Fibroblast of peridontal ligament (primary cell): Measurements from ENCODE around the gene PARP4.
A peak's percentile ranks its signal among the peaks of the same experiment; 100 is the strongest.
"Not testable (repeated sequence)": the region's sequence is repeated elsewhere in the genome, so short reads cannot be mapped to it uniquely, and the experiment has no call there.

Source experiments
- DNase-seq: peaks from one replicate; pipeline ENCODE4 v3.0.0-alpha.2; 2010; ENCODE audit errors: extremely low read depth

PARP4 gene

DNA sequence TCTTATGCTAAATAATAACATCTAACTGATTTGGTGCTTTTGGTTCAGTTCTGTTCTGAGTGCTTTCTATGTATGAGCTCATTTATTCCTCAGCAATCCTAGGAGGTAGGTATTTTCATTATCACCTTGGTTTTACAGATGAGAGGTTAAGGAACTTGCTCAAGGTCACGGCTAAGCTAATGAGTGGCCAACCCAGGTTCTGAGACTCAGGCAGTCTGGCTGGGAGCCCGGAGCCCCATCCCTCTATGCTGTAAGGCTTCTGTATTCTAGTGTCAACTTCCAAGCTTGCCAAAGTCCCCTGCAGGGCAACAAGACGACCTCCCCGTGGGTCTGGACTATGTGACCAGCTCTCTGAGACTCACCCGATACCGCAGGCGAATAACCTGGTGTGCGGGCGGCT lies 60.5 kb downstream of the PARP4 start:
- no peak for DNase-seq

DNA sequence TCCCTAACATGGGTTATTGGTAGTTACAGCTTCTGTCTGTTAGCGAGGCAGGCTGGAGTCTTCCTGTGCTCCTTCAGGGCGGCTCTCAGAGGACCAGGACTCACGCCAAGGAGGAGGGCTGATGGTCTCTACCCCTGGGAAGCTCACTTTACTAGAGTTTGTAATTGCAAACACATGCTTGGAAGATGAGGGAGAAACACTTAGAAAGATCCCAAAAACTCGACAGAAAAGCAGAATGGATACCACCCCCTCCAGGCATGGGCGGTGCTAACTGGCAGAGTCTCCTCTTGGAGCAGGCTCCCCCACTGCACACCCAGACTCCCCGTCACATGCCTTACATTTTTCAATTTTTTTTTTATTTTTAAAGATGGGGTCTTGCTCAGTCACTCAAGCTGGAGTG lies 62.0 kb downstream of the PARP4 start:
- peak; percentile 92 for DNase-seq

DNA sequence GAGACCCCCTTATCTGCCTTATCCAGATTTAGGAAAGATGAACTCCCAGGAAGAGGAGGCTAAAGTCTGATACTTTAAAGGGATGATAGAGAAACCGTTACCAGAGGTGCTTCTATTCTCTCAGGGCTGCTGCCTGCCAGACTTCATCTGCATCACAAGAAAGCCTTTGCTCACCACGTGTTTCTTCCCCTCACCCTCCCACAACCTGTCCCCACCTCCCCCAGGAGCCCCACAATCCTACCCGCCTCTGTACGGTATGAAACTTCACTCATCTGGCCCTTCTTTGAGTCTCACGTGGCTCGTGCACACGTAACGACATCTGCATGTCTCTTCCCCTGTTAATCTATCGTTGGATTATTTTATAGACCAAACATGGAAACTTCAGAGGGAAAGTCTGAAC lies 67.7 kb downstream of the PARP4 start:
- DNase-seq = not testable (repeated sequence)

DNA sequence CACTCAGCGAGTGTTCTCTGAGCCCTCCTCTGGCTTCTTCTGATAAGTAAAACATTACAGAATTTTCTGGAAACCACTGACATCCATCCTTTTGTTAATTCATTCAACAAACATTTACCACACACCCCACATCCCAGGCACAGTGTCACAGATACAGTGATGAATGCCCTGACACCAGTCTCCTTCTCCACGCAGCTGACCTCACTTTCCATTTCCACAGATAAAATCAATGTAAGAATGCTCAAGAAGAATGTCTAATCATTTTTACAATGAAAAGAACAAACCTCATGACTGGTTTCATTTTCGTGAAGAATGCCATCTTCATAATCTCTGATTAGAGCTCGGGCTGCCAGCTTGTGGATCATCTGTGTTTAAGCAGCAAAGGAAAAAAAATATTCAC lies 69.2 kb downstream of the PARP4 start:
- DNase-seq = no peak

DNA sequence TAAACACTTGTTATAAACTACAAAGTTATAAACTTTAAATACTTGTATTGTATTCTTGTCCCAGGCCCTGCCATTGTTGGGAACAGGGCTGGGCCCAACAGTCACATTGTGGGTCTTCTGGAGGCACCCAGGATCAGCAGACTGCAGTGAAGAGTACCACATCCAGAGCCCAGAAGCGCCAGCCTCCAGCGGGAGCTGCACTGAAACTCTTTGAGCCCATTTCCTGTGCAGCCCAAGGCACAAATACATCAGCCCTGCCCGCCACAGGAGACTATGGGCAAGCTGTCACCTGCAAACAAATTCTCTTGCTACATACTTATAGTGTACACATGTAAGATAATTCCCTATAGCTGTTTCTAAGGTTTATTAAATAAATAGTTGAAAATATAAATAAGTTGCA lies 86.5 kb downstream of the PARP4 start:
- not testable (repeated sequence) for DNase-seq

DNA sequence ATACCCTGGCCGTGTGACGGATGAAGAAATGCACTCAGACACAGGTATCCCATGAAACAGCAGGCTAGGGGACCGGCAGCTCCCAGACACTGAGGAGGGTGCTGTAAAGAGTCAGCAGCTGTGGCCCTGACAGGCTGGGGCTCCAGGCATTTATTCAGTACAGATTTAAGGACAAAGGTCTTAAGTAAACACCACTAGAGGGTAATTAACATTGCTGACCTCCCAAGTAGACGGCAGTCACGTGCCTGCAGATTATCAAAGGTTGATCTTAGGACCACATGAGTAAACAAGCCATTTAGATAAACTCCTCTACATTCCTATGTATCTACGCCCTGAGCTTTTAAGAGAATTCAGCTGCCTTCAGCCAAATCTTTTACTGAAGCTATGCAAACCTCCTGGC lies 92.9 kb downstream of the PARP4 start:
- DNase-seq = not testable (repeated sequence)

DNA sequence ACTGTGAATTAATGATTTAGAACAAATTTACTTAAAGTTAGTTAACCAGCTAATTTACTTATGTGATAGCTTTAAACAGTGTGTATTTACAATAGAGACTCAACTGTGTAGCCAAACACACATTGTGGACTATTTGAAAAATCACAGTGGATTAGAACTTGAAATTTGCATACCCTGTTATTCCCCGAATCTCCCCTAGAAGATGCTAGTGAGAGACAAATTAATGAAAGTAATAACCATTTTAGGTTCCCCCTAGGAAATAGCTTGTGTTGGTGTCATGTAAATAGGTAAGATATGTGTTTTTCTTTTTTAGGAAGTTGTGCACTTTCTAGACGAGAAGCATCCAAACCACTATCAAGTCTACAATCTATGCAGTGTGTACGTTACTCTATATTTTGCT lies 104.7 kb downstream of the PARP4 start:
- no peak for DNase-seq

DNA sequence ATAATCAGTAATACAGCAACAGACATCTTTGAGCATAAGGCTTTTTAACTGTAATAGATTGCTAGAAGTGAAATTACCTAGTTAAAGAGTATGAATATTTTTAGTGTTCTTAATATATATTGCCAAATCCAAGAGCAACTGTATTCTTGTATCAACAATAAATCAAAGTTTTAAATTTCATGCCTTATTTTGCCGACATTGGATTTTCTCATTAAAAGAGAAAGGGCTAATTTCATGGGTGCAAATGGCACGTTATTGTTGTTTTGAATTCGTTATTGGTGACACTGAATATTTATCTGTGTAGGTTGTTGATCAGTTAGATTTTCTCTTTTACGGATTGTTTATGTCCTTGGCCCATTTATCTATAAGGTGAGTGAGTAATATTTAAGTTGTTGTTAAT lies 106.1 kb downstream of the PARP4 start:
- no peak for DNase-seq

DNA sequence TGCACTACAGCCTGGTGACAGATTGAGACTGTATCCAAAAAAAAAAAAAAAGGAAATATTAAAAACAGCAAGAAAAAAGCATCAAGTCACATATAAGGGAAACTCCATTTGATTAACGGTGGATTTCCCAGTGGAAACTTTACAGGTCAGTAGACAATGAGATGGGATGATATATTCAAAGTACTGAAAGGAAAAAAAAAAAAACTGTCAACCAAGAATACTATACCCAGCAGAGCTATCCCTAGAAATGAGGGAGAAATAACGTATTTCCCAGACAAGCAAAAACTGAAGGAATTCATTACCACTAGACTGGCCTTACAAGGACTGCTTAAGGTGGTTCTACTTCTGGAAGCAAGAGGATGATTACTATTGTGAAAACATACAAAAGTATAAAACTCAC lies 115.8 kb downstream of the PARP4 start:
- DNase-seq = no peak

DNA sequence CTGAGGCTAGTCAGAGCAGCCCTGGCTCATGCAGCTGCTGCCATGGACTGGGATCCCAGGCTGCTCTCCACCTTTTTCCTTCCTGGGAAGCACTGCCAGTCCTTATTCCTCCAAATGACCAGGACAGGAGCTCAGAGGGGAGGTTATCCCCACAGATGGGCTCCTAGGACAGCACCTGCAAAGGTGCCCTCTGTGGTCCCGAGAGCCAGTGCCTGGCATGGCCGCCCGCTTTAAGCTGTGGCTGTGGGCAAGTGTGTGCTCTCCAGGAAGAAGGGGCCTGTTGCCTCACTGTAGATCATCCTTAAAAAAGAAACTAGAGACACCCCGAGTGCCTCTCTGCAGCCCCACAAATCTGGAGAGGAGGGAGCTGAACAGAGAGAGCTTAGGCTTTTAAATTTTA lies 119.6 kb downstream of the PARP4 start:
- DNase-seq = no peak

DNA sequence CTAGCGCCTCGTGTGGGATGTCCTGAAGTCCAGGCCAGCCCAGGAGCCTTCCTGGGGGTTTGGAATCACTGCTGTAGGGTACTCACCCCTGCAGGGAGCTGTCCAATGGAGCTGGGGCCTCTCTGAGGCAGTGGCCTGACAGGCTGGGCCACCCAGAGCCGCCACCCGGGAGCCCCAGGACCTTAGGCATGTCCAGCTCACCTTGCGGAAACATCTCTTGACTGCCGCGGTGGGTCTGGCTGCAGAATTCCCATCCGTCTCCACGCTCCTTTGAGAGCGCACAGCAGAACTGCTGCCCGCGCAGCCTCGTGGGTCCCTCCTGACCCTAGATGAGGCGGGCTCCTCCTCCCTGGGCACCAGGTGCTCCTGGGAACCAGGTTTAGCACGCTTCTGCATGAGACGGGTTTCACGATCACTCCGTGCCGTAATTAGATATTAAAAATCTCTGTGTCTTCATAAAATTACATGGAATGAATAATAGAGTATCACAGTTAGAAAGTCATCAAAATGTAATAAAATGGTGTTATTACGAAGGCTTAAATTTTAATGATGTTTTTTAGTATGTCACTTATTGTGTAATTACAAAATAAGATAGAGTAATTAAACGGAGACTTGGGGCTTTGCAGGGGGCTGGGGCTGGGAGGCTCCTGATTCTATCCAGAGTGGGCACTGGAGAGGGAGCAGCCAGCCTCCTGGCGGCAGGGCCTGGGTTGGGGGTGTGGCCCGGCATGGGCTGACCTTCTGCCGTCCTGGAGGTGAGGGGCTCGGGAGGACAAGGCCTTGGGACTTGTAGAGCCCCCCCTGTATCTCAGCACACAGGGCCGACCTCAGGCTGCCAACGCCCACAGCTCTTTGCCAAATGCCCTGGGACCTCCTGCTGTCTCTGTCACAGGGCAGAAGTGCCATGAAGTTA lies 120.6 kb downstream of the PARP4 start:
- not testable (repeated sequence) for DNase-seq

DNA sequence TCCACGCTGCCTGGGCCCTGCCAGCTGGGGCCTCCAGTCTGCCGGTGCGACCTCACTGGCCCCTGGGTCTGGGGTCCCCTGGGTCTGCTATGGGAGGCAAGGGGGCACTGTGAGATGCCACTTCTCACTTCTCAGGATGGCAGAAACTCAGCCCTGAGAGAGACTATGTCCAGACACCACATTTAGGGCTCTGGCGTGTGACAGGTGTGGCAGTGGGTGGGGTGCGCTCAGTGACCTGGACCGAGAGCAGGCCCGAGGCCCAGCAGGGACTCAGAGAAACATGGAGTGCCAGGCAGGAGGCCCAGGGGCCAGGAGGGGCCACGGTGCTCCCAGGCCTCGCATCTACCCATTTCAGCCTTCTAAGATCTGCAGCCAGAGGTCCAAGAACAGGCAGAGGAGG lies 121.8 kb downstream of the PARP4 start:
- not testable (repeated sequence) for DNase-seq

DNA sequence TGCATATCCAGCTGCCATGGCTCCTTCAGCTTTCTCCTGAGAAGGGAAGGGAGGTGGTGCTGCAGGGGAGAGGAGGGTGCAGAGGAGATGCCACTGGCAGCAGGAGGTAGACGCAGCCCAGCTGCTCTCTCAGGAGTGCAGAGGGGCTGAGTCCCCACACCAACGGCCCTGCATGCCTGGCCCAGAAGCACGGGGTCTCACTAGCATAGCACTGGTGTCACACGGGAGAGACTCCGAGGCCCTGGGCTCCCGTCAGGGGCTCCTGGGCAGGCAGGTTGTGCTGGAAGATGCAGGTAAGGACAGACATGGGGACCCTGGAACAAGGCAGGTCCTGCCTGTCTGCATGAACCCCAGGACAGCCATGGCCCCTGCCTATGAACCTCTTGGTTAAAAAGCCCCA lies 123.1 kb downstream of the PARP4 start:
- DNase-seq = no peak

DNA sequence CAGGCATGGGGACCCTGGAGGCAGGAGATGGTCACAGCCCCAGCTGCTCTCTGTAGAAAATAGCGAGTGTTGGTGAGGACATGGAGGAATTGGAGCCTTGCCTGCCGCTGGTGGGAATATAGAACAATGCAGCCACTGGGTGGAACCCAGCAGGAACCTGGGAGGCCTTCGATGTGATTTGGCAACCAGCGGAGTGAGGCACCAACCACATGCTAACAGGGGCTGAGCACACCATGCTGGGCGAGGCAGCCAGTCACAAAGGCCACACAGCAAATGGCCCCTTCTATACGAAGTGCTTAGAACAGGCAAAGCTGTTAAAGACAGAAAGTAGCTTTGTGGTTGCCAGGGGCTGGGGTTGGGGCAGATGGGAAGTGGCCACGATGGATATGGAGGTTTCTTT lies 123.8 kb downstream of the PARP4 start:
- DNase-seq = not testable (repeated sequence)

DNA sequence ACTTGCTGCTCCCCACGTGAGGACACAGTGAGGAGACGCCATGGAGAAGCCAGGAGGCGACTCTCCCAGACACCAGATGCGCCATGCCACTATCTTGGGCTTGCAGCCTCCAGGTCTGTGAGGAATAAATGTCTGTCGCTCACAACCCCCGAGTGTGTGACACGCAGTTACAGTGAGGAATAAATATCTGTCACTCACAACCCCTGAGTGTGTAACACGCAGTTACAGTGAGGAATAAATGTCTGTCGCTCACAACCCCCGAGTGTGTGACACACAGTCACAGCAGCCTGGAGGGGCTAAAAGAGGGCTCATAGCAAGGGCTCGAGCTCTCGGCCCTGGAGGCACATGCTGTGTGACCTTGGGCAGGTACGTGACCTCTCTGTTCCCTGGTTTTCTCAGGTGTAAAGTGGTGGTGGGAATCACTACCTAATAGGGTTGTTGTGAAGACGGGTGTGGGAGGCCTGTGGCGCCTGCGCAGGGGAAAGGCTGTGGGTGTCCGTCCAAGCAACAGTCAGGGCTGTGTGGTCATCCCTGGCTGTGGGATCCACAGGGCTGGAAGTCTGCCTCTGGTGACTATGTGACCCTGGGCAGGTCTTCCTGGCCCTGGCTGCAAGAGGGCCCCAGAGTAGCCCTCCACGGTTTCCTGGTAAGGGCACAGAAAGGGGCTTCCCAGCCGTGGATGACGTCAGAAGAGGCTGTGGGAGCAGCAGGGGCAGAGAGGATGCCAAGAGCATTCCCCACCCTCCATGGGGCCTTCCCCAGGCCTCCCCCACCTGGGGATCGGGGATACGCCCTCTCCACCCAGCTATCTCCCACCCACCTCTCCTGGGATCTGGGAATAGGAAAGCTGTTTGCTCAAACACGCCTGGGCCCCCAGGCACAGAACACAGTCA lies 125.5 kb downstream of the PARP4 start:
- no peak for DNase-seq

DNA sequence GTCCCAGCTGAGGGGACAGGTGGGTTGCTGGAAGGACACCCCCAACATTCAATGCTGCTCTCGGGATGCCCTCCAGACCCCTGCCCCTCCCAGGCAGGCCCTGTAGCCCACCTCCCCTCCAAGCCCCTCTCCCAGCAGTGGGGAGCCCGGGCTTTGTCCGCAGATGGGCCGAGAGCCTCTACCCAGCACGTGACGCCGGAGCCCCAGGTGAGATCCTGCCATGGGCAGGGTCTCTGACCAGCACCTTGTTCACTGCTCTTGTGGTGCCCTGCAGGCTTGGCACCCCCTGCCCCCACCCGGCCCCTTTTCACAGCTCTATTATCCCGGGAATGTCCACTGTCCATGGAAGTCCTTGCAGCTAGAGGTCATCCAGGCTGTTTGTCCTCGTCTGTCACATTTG lies 126.7 kb downstream of the PARP4 start:
- DNase-seq = no peak

DNA sequence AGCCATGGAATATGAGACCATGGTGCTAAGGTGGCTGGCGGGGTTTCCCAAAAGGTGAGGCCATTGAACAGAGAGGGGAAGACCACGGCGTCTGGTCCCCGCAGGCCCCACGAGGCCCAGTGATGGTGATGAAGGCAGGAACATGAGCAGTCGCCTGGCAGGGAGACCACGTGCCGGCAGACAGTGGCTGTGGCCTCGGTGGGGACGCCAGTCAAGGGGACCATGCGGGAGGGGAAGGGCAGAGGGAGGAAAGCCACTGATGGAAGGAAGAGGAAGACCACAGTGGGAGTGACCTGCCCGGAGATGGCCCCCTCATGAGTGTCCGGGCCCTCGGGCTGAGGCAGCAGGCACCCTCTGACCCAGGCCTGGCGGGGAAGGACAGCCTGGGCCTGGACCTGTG lies 127.6 kb downstream of the PARP4 start:
- DNase-seq = not testable (repeated sequence)

DNA sequence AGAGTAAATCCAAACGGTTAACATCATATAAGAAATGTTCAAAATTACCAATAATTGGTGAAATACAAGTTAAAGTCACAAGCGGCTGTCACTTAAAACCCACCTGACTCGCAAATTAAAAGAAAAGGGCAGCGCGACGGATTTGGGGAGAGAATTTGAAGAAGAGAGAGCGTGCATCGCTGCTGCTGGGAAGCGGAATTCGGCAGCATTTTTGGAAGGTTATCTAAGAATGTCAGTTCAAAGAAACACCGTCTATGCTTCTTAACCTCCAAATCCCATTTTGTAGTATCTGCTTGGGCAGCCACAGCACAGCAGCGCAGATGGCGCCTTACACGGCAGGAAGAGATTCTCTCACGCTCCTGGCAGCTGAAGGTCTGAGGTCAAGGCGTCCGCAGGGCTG lies 128.5 kb downstream of the PARP4 start:
- DNase-seq = not testable (repeated sequence)

DNA sequence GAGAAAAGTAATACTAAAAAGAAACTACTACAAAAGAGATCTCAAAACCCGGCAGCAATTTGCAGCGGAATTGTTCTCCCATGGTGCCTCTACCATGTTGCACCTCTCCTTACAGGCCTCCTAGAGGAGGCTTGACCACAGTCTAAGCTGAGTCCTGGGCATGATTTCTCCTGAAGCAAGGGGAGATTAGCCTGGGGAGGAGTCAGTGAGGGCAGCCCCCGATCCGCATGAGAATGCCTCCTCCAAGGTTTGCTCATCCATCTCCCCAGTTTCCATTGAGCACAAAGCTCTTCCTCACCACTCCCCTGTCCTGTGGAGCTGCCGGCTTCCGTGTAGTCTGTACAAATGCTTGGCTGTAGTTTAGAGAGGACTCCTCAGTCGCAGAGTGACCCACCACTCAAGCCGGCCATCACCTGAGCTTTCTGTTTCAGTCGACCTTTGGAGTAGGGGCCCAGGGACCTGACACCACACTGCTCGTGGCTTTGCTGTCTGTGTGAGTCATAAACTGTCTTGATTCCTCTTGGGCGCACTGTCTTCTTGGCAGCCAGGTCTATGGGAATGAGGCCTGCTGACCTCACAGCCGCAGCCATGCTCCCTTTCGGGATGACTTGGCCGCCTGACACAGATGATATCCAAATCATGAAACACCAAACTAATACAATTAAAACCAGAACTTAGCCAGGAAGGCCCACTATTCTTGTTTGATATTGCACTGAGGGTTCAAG lies 130.9 kb downstream of the PARP4 start:
- peak; percentile 8 for DNase-seq

DNA sequence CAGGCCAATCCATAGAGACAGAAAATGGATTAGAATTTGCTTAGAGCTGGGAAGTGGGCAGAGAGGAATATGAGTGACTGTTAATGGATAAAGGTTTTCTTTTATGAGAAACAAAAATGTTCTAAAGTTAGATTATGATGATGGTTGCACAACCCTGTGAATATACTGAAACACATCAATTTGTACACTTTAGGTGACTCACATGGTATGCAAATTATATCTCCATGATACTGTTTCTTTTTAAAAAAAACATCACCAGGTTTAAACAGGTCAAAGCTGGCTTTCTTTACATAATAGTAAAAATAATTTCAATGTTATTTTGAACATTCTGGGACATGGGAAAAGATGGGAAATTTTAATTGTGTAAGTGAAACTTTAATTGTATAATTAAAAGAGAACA lies 131.7 kb downstream of the PARP4 start:
- DNase-seq = not testable (repeated sequence)

DNA sequence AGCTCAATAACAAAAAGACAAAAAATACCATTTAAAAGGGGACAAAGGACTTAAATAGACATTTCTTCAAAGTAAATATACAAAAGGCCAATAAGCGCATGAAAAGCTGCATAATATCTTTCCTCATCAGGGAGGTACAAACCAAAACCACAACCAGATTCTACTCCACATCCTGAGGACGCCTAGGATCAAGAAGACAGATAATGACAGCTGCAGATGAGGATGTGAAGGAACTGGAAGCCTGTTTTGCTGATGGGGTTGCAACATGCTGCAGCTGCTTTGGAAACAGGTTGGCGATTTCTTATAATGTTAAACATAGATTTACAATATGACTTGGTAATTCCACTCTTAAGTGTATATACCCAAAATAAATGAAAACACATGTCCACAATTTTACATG lies 132.4 kb downstream of the PARP4 start:
- not testable (repeated sequence) for DNase-seq

DNA sequence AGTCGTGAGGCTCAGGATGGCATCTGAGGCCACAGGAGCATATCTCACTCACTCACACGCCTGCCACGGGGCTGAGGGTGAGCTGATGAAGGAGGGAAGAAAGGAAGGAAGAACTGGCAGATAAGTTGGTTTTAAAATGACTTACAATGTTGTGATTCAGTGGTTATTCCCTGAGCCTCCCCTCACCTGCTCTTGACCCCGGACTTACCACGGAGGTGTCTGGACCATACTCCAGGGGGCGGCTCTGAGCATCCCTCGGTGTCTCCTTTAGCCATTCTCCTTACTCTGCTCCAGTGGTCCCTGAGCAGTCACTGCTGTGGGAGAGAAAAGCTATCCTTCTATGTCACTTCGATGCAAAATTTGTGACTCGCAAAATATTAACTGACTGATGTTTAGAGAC lies 141.3 kb downstream of the PARP4 start:
- DNase-seq = not testable (repeated sequence)
